ENCODE measurements around the gene NR1H3. TPM values are rescaled to one million over a fixed set of nuclear protein-coding genes. Genes with fewer than 3 reads are reported as not detected.

The NR1H3 gene
- total and polyA plus RNA-seq, 5 donors, result 22.9 to 42.2 (median 32.6) TPM

GRCh38 chr11:47225552-47226400, 32.0 kb upstream of the NR1H3 start:
- WGBS, result 93% methylated on average over 7 of the region's 7 CpGs
- ATAC-seq (no peak), DNase-seq (no peak)
- intact Hi-C loops (cut with DNase I), result no loop called here
- no peaks in the 10 kb centered on the region for H3K27me3 ChIP-seq (ENCODE audit: control insufficient read depth, insufficient read depth)
- no peaks in the 10 kb centered on the region for H3K4me1 ChIP-seq (ENCODE audit: control insufficient read depth, insufficient read depth, low read length)
- no peak overlapping the region for H3K4me3 ChIP-seq (ENCODE audit: low read length)
- no peaks in the 10 kb centered on the region for H3K9me3 ChIP-seq (ENCODE audit: control insufficient read depth, low read length)
- no peak overlapping the region for H3K27ac ChIP-seq (ENCODE audit: low read length)

DNA sequence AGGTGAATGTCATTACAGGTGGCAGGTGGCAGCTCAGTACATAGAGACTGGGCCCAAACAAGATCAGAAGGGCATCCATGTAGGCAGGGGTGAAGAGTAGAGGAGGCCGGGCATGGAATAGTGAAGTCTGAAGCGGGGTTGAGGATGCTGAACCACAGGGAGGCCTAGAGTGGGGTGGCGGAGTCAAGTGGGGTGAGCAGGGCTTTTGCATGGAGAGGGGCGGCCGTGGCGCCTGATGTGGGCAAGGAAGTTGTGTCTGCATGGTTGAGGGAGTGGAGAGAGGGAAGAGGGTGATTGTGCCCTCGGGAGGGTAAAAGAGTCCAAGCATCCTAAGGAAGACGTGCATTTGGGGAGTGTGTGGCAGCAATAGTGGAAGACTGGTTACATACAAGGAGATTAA, 28.6 kb upstream of the NR1H3 start:
- Histone ChIP-seq H3K4me1 (ENCODE audit: control insufficient read depth, insufficient read depth, low read length) (no peaks in the 10 kb centered on the region), H3K9me3 (ENCODE audit: control insufficient read depth, low read length) (no peaks in the 10 kb centered on the region), H3K27me3 (ENCODE audit: control insufficient read depth, insufficient read depth) (no peaks in the 10 kb centered on the region), H3K27ac (ENCODE audit: low read length) (no peak overlapping the region), H3K4me3 (ENCODE audit: low read length) (no peak overlapping the region)
- no peak for ATAC-seq
- 95% methylated on average over 8 of the region's 8 CpGs for WGBS
- DNase-seq, result no peak
- intact Hi-C loops (cut with DNase I), result no loop called here

GRCh38 chr11:47233051-47233450, 24.7 kb upstream of the NR1H3 start:
- DNase-seq, result no peak
- intact Hi-C loops (cut with DNase I), result no loop called here
- H3K4me1 ChIP-seq (ENCODE audit: control insufficient read depth, insufficient read depth, low read length), result no peaks in the 10 kb centered on the region
- WGBS, result 98% methylated on average over 4 of the region's 4 CpGs
- no peaks in the 10 kb centered on the region for H3K27me3 ChIP-seq (ENCODE audit: control insufficient read depth, insufficient read depth)
- no peak for ATAC-seq
- H3K9me3 ChIP-seq (ENCODE audit: control insufficient read depth, low read length), result no peaks in the 10 kb centered on the region
- no peak overlapping the region for H3K27ac ChIP-seq (ENCODE audit: low read length)
- no peak overlapping the region for H3K4me3 ChIP-seq (ENCODE audit: low read length)

- Histone ChIP-seq H3K9me3 (ENCODE audit: control insufficient read depth, low read length) (no peaks in the 10 kb centered on the region), H3K27ac (ENCODE audit: low read length) (no peak overlapping the region), H3K27me3 (ENCODE audit: control insufficient read depth, insufficient read depth) (no peaks in the 10 kb centered on the region), H3K4me3 (ENCODE audit: low read length) (no peak overlapping the region), H3K4me1 (ENCODE audit: control insufficient read depth, insufficient read depth, low read length) (no peaks in the 10 kb centered on the region)
- ATAC-seq, result peak; percentile 67 to 76
- intact Hi-C loops (cut with DNase I), result no loop called here
- DNase-seq, result peak in 2 of 3 donors; percentile 40 to 78
- 54% methylated on average over 11 of the region's 11 CpGs for WGBS
Observed at GRCh38 chr11:47233989-47234668, 23.7 kb upstream of the NR1H3 start.

DNA sequence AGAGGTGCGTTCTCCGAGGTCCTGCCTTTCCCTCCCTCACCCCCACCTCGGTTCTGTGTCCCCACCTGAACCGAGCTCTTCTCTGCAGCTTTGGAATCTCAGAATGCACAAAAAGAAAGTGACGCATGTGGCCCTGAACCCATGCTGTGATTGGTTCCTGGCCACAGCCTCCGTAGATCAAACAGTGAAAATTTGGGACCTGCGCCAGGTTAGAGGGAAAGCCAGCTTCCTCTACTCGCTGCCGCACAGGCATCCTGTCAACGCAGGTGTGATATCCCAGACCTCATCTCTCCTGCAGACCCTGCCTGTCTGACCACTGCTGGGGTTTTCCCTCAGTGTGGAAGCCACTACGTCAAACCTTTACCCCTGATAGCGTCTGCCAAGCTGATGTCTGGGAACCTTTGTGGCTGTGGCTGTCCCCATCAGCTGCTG, 23.1 kb upstream of the NR1H3 start:
- Histone ChIP-seq H3K4me1 (ENCODE audit: control insufficient read depth, insufficient read depth, low read length) (no peaks in the 10 kb centered on the region), H3K4me3 (ENCODE audit: low read length) (no peak overlapping the region), H3K27me3 (ENCODE audit: control insufficient read depth, insufficient read depth) (no peaks in the 10 kb centered on the region), H3K9me3 (ENCODE audit: control insufficient read depth, low read length) (no peaks in the 10 kb centered on the region), H3K27ac (ENCODE audit: low read length) (no peak overlapping the region)
- no peak for DNase-seq
- intact Hi-C loops (cut with DNase I), result no loop called here
- 46% methylated on average over 12 of the region's 12 CpGs for WGBS
- ATAC-seq, result peak; percentile 7 to 43

DNA sequence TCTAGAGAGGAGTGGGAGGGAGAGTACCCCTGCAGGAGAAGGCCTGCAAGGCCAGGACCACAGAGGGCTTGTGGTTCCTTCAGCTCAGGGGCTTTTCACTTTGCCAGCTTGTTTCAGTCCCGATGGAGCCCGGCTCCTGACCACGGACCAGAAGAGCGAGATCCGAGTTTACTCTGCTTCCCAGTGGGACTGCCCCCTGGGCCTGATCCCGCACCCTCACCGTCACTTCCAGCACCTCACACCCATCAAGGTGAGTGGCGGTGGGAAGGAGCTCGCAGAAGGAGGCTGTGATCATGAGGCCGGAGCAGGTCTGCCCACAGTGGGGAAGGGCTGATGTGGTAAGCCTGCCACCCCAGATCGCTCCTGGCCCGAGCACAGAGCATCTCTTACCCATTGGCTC, 22.6 kb upstream of the NR1H3 start:
- no peak for DNase-seq
- 91% methylated on average over 12 of the region's 12 CpGs for WGBS

DNA sequence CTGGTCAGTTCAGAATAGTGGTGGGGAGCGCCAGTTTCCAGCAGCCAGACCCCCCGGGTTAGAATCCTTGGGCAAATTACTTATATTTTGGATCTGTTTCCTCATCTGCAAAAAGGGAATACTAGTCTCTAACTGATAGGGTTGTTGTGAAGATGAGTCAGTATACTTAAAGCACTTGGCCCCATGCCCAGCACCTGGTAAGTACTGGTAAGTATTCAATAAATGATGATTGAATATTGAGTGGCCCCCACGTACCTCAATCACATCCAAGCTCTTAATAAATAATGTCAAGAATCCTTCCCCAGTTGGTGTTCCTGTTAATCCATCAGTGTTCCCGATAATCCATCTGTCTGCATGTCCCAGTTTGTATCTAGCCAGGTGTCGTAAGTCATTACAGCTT, 21.3 kb upstream of the NR1H3 start:
- H3K27ac ChIP-seq (ENCODE audit: low read length), result no peak overlapping the region
- intact Hi-C loops (cut with DNase I), result no loop called here
- 84% methylated on average over 5 of the region's 5 CpGs for WGBS
- no peaks in the 10 kb centered on the region for H3K9me3 ChIP-seq (ENCODE audit: control insufficient read depth, low read length)
- ATAC-seq (no peak), DNase-seq (no peak)
- H3K4me1 ChIP-seq (ENCODE audit: control insufficient read depth, insufficient read depth, low read length), result no peaks in the 10 kb centered on the region
- no peak overlapping the region for H3K4me3 ChIP-seq (ENCODE audit: low read length)
- no peaks in the 10 kb centered on the region for H3K27me3 ChIP-seq (ENCODE audit: control insufficient read depth, insufficient read depth)

More for the DNA sequence above, 22.6 kb upstream of the NR1H3 start:
- H3K4me1 ChIP-seq (ENCODE audit: control insufficient read depth, insufficient read depth, low read length), result no peaks in the 10 kb centered on the region
- intact Hi-C loops (cut with DNase I), result no loop called here
- no peaks in the 10 kb centered on the region for H3K9me3 ChIP-seq (ENCODE audit: control insufficient read depth, low read length)
- H3K27ac ChIP-seq (ENCODE audit: low read length), result no peak overlapping the region
- H3K27me3 ChIP-seq (ENCODE audit: control insufficient read depth, insufficient read depth), result no peaks in the 10 kb centered on the region
- no peak overlapping the region for H3K4me3 ChIP-seq (ENCODE audit: low read length)
- ATAC-seq, result no peak

DNA sequence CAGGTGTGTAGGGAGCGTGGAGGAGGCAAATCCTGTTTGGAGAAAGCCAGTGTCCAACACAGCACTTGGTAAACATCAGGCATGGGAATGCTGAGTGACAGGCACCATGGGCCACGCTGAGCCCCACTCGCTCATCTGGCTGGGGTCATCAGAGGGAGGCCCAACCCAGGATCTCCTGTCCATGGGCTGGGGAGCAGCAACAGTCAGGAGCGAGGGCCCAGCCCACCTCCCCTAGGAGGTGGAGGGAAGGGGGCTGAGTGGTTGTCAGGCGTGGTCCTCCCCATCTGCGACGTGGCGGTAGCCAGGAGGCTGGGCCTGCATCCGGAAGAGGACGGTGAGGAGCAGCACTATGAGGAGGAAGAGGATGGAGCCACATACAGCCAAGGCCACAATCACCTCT, 17.9 kb upstream of the NR1H3 start:
- DNase-seq, result peak in 1 of 3 donors; percentile 31
- Histone ChIP-seq H3K27me3 (ENCODE audit: control insufficient read depth, insufficient read depth) (no peaks in the 10 kb centered on the region), H3K4me1 (ENCODE audit: control insufficient read depth, insufficient read depth, low read length) (no peaks in the 10 kb centered on the region), H3K9me3 (ENCODE audit: control insufficient read depth, low read length) (no peaks in the 10 kb centered on the region), H3K4me3 (ENCODE audit: low read length) (no peak overlapping the region), H3K27ac (ENCODE audit: low read length) (no peak overlapping the region)
- intact Hi-C loops (cut with DNase I), result no loop called here
- WGBS, result 93% methylated on average over 10 of the region's 10 CpGs
- no peak for ATAC-seq

- WGBS, result 87% methylated on average over 3 of the region's 3 CpGs
- intact Hi-C loops (cut with DNase I), result no loop called here
Observed at GRCh38 chr11:47241841-47242301, 15.9 kb upstream of the NR1H3 start.

GRCh38 chr11:47242596-47243192, 15.1 kb upstream of the NR1H3 start:
- intact Hi-C loops (cut with DNase I), result no loop called here
- no peaks in the 10 kb centered on the region for H3K9me3 ChIP-seq (ENCODE audit: control insufficient read depth, low read length)
- no peaks in the 10 kb centered on the region for H3K27me3 ChIP-seq (ENCODE audit: control insufficient read depth, insufficient read depth)
- no peak overlapping the region for H3K27ac ChIP-seq (ENCODE audit: low read length)
- peaks cover 4% of the 10 kb centered on the region for H3K4me1 ChIP-seq (ENCODE audit: control insufficient read depth, insufficient read depth, low read length)
- peak in 1 of 3 donors; percentile 49 for DNase-seq
- ATAC-seq, result no peak
- H3K4me3 ChIP-seq (ENCODE audit: low read length), result no peak overlapping the region
- 92% methylated on average over 21 of the region's 21 CpGs for WGBS

More at GRCh38 chr11:47241841-47242301, 15.9 kb upstream of the NR1H3 start:
- no peak overlapping the region for H3K4me3 ChIP-seq (ENCODE audit: low read length)
- ATAC-seq (no peak), DNase-seq (peak in 1 of 3 donors; percentile 1)
- no peaks in the 10 kb centered on the region for H3K9me3 ChIP-seq (ENCODE audit: control insufficient read depth, low read length)
- no peaks in the 10 kb centered on the region for H3K4me1 ChIP-seq (ENCODE audit: control insufficient read depth, insufficient read depth, low read length)
- H3K27me3 ChIP-seq (ENCODE audit: control insufficient read depth, insufficient read depth), result no peaks in the 10 kb centered on the region
- H3K27ac ChIP-seq (ENCODE audit: low read length), result no peak overlapping the region

GRCh38 chr11:47243454-47243853, 14.3 kb upstream of the NR1H3 start:
- Histone ChIP-seq H3K9me3 (ENCODE audit: control insufficient read depth, low read length) (no peaks in the 10 kb centered on the region), H3K4me3 (ENCODE audit: low read length) (no peak overlapping the region), H3K4me1 (ENCODE audit: control insufficient read depth, insufficient read depth, low read length) (peaks cover 9% of the 10 kb centered on the region), H3K27me3 (ENCODE audit: control insufficient read depth, insufficient read depth) (no peaks in the 10 kb centered on the region), H3K27ac (ENCODE audit: low read length) (no peak overlapping the region)
- WGBS, result 91% methylated on average over 4 of the region's 4 CpGs
- no peak for DNase-seq
- ATAC-seq, result no peak
- intact Hi-C loops (cut with DNase I), result no loop called here

Measured in right cardiac atrium (tissue), 5 donors.